PC-3 (cell line): Measurements from ENCODE around the gene IL17B.

ENCODE experiments used
- CTCF ChIP-seq: fragments of 300-600 bp; sonication (generic); conservative IDR thresholded peaks from 2 replicates; pipeline ENCODE4 v1.5.1; 2017; ENCODE audit warnings: antibody characterized with exemption, low read depth, mild to moderate bottlenecking, low read length
- EZH2phosphoT487 ChIP-seq: fragments of 300-600 bp; sonication (generic); IDR thresholded peaks from 2 replicates; pipeline ENCODE4 v1.6.1; 2018; ENCODE audit warnings: mild to moderate bottlenecking, antibody characterized with exemption, low read length, borderline replicate concordance

GRCh38 chr5:149420545-149421371 is 41.7 kb upstream of the IL17B start:
- TF ChIP-seq CTCF: no peak
- no peak for TF ChIP-seq EZH2phosphoT487
